Myocyte (in vitro differentiated cells): ENCODE results near the gene SOCS4. TPM values are rescaled to one million over a fixed set of nuclear protein-coding genes. Genes with fewer than 3 reads are reported as not detected.

Experiments used
- DNase-seq: peaks from one replicate; pipeline ENCODE4 v3.0.0-alpha.2; 2012; ENCODE audit warnings: low read depth
- total RNA-seq: library from RNA; depleted of rRNA; stranded (reverse); fragments of >200 nt; gene quantifications from 2 replicates; pipeline ENCODE4 v1.2.3, GENCODE V29; 2014

The SOCS4 gene
- total RNA-seq, 1 donor from 2014 or later, result 23.9 TPM

GRCh38 chr14:55085060-55085660, 58.1 kb downstream of the SOCS4 start:
- DNase-seq, result no peak

DNA sequence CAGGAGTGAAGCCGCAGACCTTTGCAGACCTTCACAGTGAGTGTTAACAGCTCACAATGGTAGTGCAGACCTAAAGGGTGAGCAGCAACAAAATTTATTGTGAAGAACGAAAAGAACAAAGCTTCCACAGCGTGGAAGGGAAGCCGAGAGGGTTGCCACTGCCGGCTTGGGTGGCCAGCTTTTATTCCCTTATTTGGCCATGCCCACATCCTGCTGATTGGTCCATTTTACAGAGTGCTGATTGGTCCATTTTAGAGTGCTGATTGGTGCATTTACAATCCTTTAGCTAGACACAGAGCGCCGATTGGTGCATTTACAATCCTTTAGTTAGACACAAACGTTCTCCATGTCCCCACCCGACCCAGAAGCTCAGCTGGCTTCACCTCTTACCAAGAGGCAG, 59.9 kb downstream of the SOCS4 start:
- no peak for DNase-seq

DNA sequence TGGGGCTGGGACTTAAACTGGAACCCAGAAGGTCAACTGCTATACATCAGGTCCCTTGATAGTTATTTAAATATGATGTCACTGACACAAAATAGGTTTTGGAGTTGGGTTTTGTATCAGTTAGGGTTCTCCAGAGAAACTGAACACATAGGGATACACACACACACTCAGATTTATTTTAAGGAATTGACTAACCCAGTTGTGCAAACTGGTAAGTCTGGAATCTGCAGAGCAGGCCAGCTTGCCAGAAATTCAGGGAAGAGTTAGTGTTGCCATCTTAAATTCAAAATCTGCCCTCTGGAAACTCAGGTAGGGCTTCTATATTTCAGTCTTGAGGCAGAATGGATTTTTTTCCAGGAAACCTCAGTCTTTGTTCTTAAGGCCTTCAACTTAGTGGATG, 61.3 kb downstream of the SOCS4 start:
- DNase-seq, result no peak

- no peak for DNase-seq
Measured at GRCh38 chr14:55092341-55092740, 65.3 kb downstream of the SOCS4 start.

- DNase-seq, result no peak
Measured at GRCh38 chr14:55094292-55095157, 67.5 kb downstream of the SOCS4 start.

DNA sequence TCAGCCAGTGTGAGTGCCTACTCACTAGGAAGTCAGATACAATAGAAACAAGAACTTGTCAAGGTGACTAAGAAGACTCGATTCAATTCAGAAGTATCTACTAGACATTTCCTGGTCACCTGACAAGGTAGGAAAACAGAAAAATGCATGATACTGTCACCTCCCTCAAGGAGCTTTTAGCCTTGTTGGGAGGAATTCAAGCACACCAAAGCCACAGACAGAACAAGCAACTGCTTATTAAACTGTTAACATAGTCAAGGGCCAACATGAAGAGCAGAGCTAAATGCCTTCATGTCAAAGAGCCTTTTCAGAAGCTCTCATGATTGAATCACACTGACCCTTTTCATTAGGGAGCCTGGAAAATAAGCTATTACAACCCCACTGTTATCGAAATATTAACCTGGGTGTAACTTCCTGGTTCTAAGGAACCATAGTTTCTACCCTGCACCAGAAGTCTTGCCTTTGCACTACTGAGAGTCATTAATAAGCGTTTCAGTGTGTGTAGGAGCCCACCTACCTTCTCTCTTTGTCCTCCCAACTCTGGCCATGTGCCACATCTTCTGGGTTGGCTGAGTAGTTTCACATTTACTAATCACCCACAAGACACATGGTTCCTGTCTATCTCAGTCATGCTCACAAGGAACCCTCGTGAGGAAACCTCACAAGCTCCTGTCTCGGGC, 71.0 kb downstream of the SOCS4 start:
- peak; percentile 53 for DNase-seq

DNA sequence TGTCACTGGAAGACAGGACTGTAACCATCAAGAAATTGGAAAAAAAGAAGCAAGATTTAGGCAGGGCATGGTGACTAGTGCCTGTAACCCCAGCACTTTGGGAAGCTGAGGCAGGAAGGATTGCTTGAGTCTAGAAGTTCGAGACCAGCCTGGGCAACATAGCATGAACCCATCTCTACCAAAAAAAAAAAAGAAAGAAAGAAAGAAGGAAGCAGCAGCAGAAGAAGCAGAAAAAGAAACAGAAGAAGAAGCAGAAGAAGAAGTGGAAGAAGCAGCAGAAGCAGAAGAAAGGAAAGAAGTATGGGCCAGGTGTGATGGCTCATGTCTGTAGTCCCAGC, 71.5 kb downstream of the SOCS4 start:
- no peak for DNase-seq

Other genes with a start within 250 kb of the SOCS4 start
- gene GCH1, start 124.4 kb upstream of the SOCS4 start, total RNA-seq, result 2.2 and 2.5 TPM in 2 replicates
- gene WDHD1, start 137 bp upstream of the SOCS4 start, total RNA-seq, result 4.0 and 5.3 TPM in 2 replicates
- gene MAPK1IP1L, start 24.4 kb downstream of the SOCS4 start, total RNA-seq, result 158 and 216 TPM in 2 replicates
- gene LGALS3, start 102.0 kb downstream of the SOCS4 start, total RNA-seq, result 223 and 256 TPM in 2 replicates
- 0.27 and 0.94 TPM in 2 replicates for gene DLGAP5, start 164.3 kb downstream of the SOCS4 start, total RNA-seq
- 20.9 and 30.3 TPM in 2 replicates for gene FBXO34, start 244.2 kb downstream of the SOCS4 start, total RNA-seq